ENCODE measurements around the gene GAP43.

The GAP43 gene

GRCh38 chr3:115683773-115684172 lies 60.5 kb downstream of the GAP43 start:
- Histone ChIP-seq H4K20me1 (ENCODE audit: low read depth, low read length) (no peaks in the 10 kb centered on the region), H3K27ac (ENCODE audit: low read depth, low read length) (no peak overlapping the region)

DNA sequence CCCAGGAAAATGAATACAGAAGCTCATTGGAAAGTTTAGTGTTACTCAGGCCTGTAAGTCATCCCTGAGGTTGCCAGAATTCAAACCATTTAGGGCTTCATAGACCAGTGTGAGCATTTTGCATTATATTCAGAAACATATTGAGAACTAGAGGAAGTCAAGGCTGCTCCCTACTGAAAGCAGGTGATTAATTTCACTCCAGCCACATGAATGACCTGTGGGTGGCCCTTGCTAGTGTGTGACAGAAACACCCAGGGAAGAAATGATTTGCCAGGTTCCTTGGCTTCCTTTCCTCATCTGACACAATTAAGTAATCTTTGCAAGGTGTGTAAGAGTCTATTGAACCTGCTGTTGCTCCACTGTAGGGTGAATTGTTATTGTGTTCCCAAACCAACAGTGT lies 61.8 kb downstream of the GAP43 start:
- H3K27me3 ChIP-seq (ENCODE audit: low read length) = no peaks in the 10 kb centered on the region
- no peaks in the 10 kb centered on the region for H3K79me2 ChIP-seq (ENCODE audit: insufficient read depth, low read length)
- H3K27ac ChIP-seq (ENCODE audit: low read depth, low read length) = no peak overlapping the region
- H3K36me3 ChIP-seq (ENCODE audit: low read length) = no peaks in the 10 kb centered on the region
- no peak overlapping the region for H2AFZ ChIP-seq (ENCODE audit: low read depth, low read length, severe bottlenecking)
- no peaks in the 10 kb centered on the region for H3K9me2 ChIP-seq (replicated peaks; ENCODE audit: insufficient read depth, low read length)
- H4K20me1 ChIP-seq (ENCODE audit: low read depth, low read length) = no peaks in the 10 kb centered on the region
- no peaks in the 10 kb centered on the region for H3F3A ChIP-seq (ENCODE audit: insufficient read depth)
- no peaks in the 10 kb centered on the region for H3K9me3 ChIP-seq (ENCODE audit: insufficient read depth, low read length)
- TF ChIP-seq CTCF (IDR thresholded peaks at IDR 0.05; ENCODE audit: insufficient read depth, low read length, poor library complexity, severe bottlenecking) = no peak
- no peak for TF ChIP-seq EZH2phosphoT487 (conservative IDR thresholded peaks at IDR 0.05; ENCODE audit: low read length)
- no peak overlapping the region for H3K4me3 ChIP-seq (ENCODE audit: insufficient read depth, low read length, poor library complexity, severe bottlenecking)
- no peak overlapping the region for H3K9ac ChIP-seq (ENCODE audit: low read length)
- H3K4me2 ChIP-seq (ENCODE audit: low read depth, low read length, poor library complexity, severe bottlenecking) = no peak overlapping the region

More at GRCh38 chr3:115683773-115684172, 60.5 kb downstream of the GAP43 start:
- Histone ChIP-seq H3K9me2 (replicated peaks; ENCODE audit: insufficient read depth, low read length) (no peaks in the 10 kb centered on the region), H3K36me3 (ENCODE audit: low read length) (no peaks in the 10 kb centered on the region), H3K9ac (ENCODE audit: low read length) (no peak overlapping the region), H3K4me2 (ENCODE audit: low read depth, low read length, poor library complexity, severe bottlenecking) (no peak overlapping the region), H2AFZ (ENCODE audit: low read depth, low read length, severe bottlenecking) (no peak overlapping the region), H3K9me3 (ENCODE audit: insufficient read depth, low read length) (no peaks in the 10 kb centered on the region), H3K4me3 (ENCODE audit: insufficient read depth, low read length, poor library complexity, severe bottlenecking) (no peak overlapping the region), H3K79me2 (ENCODE audit: insufficient read depth, low read length) (no peaks in the 10 kb centered on the region), H3K27me3 (ENCODE audit: low read length) (no peaks in the 10 kb centered on the region), H3F3A (ENCODE audit: insufficient read depth) (no peaks in the 10 kb centered on the region)
- TF ChIP-seq CTCF (IDR thresholded peaks at IDR 0.05; ENCODE audit: insufficient read depth, low read length, poor library complexity, severe bottlenecking) (no peak), EZH2phosphoT487 (conservative IDR thresholded peaks at IDR 0.05; ENCODE audit: low read length) (no peak)

DNA sequence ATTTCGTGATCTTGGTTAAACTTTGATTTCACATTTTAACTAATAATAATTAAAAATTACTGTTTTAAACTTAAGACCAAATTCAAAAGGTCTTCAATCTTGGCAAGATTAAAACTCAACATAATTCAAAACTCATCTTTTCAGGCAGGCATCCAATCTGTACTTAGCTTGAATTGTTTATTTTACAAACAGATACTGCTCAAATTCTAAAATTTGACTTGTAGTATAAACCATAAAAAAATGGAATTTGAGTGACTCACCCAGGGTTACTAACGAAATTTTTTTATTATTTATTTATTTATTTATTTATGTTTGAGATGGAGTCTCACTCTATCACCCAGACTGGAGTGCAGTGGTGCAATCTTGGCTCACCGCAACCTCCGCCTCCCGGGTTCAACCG lies 64.4 kb downstream of the GAP43 start:
- Histone ChIP-seq H3K79me2 (ENCODE audit: insufficient read depth, low read length) (no peaks in the 10 kb centered on the region), H3K9ac (ENCODE audit: low read length) (no peak overlapping the region), H3K27ac (ENCODE audit: low read depth, low read length) (no peak overlapping the region), H3K36me3 (ENCODE audit: low read length) (no peaks in the 10 kb centered on the region), H3F3A (ENCODE audit: insufficient read depth) (no peaks in the 10 kb centered on the region), H4K20me1 (ENCODE audit: low read depth, low read length) (no peaks in the 10 kb centered on the region), H2AFZ (ENCODE audit: low read depth, low read length, severe bottlenecking) (no peak overlapping the region), H3K9me3 (ENCODE audit: insufficient read depth, low read length) (no peaks in the 10 kb centered on the region), H3K4me2 (ENCODE audit: low read depth, low read length, poor library complexity, severe bottlenecking) (no peak overlapping the region), H3K9me2 (replicated peaks; ENCODE audit: insufficient read depth, low read length) (no peaks in the 10 kb centered on the region), H3K27me3 (ENCODE audit: low read length) (no peaks in the 10 kb centered on the region), H3K4me3 (ENCODE audit: insufficient read depth, low read length, poor library complexity, severe bottlenecking) (no peak overlapping the region)
- no peak for TF ChIP-seq EZH2phosphoT487 (conservative IDR thresholded peaks at IDR 0.05; ENCODE audit: low read length)
- TF ChIP-seq CTCF (IDR thresholded peaks at IDR 0.05; ENCODE audit: insufficient read depth, low read length, poor library complexity, severe bottlenecking) = no peak
